NCI-H1930 (cell line): Measurements from ENCODE around the gene TADA2B.

Source experiments
- DNase-seq, 2 experiments: peaks; one replicate each; lab custom pipeline; 2025; lab: John Stamatoyannopoulos, UW

The TADA2B gene

GRCh38 chr4:7040765-7041164, 2.4 kb upstream of the TADA2B start:
- DNase-seq: no peak

DNA sequence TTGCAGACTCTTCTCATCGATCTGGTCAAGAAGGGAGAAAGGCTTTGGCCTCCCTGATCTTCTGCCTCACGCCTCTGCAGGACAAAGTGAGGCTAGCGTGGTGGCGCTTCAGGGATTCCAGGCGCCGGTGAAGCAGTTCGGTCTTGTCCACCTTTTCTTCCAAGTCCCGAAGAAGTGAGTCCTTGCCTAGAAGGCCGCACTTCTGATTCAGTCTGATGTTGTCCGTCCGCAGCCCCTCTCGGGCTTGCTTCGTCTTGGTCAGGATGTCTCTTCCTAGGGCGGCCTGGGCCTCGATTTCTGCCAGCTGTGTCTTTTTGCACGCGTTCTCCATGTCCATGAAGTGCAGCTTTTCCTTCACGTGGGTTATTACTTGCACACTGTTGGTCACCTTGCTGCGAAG, 1.9 kb upstream of the TADA2B start:
- no peak for DNase-seq

DNA sequence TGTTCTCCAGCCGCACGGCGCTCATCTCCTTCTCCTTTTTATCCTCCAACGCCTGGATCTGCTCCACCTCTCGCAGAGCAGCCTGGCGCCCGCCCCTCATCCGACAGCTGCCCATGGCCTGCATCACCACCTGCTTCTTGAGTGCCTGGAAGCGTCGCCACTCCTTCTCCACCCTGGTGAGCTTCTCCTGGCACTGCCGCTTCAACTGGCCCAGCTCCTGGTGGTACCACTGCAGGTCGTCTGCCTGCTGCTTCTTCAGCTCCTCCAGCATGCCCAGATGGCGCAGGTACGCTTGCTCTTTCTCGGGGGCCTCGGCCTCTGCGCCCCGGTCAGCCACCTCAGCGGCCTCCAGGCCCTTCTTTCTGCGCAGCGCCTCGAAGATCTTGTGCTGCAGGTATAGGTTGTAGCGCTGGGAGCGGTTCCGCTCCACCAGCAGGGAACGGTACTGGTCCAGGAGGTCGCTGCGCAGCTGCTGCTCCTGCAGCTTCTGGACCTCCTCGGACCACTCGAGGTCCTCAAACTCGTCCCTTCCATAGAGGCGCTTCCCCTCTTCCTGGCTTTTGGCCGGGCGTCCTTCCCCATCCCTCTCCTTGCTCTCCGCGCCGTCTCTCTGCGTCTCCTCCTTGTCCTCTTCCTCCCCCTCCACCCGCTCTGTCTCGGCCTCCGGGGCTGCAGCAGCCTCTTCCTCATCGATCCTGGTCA, 1.2 kb upstream of the TADA2B start:
- no peak for DNase-seq

DNA sequence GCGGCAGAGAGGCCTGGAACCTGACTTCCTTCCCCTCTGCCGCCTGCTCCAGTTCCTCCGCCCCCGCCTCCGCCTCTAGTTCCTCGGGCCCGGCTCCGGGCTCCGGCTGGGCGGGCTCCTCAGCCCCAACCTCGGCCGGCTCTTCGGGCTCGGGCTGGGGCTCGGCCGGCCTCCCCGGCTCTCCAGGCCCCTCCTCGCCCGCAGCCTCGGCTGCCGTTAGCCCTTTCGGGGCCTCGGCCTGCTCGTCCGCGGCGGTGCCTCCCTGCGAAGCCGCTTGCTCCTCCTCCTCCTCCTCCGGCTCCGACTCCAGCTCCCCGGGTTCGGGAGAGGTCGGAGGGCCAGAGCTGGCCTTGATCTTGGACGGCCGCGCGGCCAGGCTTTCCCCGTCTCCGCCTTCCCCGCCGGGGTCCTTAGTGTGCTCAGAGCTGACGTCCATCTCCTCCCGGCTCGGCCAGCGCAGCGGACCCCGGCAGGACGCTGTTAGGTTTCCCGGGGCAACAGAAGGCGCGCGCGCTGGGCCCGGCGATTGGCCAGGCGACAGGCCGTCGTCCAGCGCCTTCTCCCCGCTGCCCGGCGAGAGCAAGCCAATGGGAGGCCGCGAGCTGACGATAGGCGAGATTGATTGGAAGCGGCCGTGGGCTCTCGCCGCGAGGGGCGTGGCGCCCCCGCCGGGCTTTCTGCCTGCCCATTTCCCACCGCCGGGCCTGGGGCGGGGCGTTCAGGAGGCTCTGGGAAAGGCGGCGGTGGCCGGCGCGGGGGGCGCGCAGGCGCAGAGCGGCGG, 479 bp upstream of the TADA2B start:
- DNase-seq: peak; percentile 94 to 97

GRCh38 chr4:7044137-7044930, 1.2 kb downstream of the TADA2B start:
- no peak for DNase-seq

- no peak for DNase-seq
Observed at GRCh38 chr4:7045553-7045952, 2.4 kb downstream of the TADA2B start.

DNA sequence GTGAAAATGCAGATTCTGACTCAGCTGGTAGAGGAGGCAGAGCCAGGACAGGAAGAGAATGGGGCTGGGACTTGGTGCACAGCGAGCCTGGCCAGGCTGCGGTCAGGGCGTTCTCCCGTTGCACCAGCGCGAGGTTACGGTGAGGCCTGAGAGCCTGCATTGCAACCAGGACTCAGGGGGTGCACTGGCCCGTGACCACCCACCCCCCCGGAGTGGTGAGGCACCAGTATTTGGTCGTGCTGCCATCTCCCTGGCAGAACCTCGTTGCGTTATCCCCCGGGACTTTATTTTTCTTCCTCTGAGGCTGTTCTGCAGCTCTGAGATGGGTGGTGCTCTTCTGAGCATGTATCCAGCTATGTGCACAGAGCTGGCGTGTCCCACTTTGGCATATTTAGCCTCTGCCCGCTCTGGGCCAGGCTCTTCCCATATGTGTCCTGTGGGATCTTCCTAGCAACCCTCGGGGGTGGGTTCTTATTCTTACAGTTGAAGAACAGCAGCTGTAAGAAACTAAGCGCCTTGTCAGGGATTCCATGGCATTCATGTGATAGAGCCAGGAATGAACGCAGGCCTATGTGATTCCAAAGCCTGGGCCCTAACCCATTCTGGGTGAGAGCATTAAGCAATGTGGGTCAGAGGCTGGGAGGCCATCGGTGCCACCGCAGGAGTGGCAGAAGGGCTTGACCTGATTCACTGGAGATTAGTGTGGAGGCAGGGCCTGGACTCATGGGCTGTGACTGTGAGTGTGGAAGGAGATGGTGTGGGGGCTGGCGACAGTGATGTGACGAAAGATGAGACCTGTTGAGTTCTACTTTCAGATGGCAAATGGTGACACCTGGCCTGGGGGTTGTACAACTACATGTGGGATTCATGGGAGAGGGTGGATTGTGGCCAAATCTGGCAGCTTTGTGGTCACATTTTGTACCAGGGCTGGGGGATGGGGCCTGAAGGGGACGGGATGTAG, 3.1 kb downstream of the TADA2B start:
- DNase-seq: no peak

GRCh38 chr4:7046971-7047370, 3.8 kb downstream of the TADA2B start:
- DNase-seq: no peak

GRCh38 chr4:7048642-7049041, 5.5 kb downstream of the TADA2B start:
- DNase-seq: no peak

DNA sequence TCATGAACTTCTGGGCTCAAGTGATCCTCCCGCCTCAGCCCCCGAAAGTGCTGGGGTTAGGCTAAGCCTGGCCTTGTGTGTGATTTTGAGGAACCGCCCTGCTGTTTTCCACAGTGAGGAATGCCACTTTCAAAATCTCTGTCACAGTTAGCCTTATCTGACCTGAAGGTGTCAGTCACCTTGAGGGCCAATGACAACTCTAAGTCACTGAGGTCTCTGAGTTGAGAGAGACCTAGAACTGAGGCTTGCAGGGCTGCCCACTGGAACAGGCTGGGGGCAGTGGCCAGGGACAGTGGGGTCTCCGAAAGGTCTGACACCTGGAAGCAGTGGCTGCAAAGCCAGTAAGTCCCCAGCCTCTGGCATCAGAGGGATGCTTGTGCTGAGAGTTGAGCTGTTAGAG, 6.1 kb downstream of the TADA2B start:
- no peak for DNase-seq

DNA sequence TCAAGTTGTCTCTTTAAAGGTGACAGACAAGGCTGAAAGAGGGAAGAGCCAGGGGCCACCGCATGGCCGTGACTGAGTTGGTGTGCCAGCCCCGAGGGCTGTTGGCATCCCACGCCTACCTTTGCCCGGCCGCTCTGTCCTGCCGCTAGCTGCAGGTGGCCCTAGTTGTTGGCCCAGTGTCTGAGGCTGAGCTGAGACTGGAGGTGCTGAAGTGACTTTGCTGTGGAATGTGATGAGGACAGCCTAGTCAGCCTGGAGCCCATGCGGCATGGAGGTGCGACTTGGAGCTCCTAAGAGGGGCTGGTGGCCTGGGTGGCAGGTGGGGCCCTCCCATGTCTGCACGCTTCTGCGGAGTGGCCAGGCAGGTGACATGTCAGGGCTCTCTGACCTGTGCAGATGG, 6.6 kb downstream of the TADA2B start:
- no peak for DNase-seq

- no peak for DNase-seq
Observed at GRCh38 chr4:7050481-7051143, 7.4 kb downstream of the TADA2B start.

- no peak for DNase-seq
Observed at GRCh38 chr4:7051144-7051495, 7.9 kb downstream of the TADA2B start.

DNA sequence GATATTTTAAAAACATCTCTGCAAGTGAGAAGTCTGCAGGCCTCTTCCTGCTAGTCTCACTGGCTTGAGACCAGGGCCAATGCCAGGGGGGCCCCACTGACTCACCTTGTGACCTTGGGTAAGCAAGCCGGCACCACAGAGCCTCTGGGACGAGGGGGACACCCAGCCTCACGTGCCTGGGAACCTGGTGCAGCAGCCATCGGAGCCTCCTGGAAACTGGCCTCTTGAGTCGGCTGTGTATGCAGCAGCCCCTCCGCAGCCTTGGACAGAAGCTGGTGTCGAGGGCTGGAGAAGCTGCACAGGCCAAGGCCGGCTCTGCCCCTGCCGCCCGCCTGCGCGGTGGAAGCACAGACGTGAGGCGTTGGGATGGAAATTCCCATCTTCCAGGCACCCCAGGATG, 8.7 kb downstream of the TADA2B start:
- no peak for DNase-seq

GRCh38 chr4:7052313-7052712, 9.1 kb downstream of the TADA2B start:
- DNase-seq: no peak

GRCh38 chr4:7052923-7053715, 9.9 kb downstream of the TADA2B start:
- DNase-seq: no peak

GRCh38 chr4:7054106-7054880, 11.1 kb downstream of the TADA2B start:
- no peak for DNase-seq

- no peak for DNase-seq
Observed at GRCh38 chr4:7055111-7055989, 12.2 kb downstream of the TADA2B start.

- DNase-seq: no peak
Observed at GRCh38 chr4:7055990-7056325, 12.8 kb downstream of the TADA2B start.
